SW 1271 (cell line): ENCODE results near the gene NFYC.
"Not testable (repeated sequence)": the region's sequence is repeated elsewhere in the genome, so short reads cannot be mapped to it uniquely, and the experiment has no call there.

ENCODE experiments used
- DNase-seq, 2 experiments: peaks; one replicate each; lab custom pipeline; 2025; lab: John Stamatoyannopoulos, UW

NFYC gene

DNA sequence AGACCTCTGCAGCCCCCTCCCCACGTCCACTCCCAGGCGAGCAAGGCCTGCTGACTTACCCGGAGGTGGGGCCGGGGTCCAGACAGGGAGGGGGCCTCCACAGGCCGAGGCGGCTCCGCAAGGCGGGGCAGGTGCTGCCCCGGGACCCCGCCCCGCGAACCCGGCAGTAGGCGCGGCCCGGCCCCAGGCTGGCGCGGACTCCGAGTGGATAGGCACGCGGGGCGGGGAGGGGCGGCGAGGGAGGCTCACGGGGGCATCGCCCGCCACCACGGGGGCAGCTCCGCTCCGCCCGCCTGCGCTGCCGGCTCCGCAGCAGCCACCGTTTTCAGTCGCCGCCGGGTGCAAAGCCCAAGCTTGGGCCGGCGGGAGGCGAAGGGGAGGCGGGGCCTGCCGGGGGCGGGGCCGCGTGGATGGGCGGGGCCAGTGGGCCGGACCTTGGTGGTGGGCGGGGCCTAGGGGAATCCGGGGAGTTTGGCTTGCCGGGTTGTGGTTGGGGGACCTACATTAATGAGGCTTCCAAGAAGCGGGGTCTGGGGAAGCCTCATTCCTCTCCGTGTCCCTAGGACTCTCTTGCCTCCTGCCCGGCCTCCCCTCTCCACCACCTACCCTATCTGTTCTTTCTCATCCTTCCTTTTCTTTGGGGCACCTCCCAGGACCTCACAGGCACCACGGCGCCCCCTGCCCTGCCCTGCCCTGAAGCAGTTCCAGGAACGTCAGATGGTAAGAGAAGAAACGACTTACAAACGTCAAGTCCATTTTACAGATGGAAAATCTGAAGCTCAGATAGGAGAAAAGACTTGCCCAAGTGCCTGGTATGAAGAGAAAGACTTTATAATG is 26.0 kb upstream of the NFYC start, which contains the start of gene RIMS3:
Gene RIMS3 (minus strand): TSS at position 348 of the 837 bp plus-strand sequence. CDS start 23,757 bp downstream, outside the sequence.
- peak in 1 of 2 experiments; percentile 35 for DNase-seq

DNA sequence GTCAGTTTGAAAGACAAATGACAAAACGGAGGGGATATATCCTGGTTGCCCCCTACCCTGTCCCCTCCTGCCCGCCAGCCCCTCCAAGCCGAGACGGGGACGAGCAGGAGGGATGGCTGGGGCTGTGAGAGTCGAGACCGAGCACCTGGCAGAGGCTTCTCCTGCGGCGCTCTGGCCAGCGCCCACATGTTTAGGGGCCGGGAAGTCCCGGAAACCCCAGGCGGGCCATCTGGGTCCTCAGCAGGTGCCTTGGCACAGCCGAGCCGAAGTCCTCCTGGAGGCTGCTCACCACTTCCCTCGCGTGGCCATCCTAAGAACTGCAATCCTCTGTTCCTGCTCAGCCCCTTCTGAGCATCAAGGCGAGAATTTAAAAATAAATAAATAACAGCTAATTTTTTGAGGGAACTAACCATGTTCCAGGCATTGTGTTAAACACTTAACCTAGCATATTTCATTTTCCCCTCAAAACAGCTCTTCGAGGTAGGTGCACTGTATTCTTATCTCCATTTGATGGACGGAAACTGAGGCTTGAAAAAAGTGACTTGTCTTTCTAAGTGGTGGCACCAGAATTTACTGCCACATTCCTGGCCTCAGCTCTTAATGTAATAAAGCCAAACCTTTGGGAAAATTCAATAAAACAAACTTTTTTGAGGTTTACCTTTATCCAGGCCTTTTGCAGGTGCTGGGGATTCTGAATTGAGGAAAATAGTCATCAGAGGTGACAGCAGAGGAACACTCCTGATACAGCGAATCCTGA is 22.6 kb upstream of the NFYC start:
- DNase-seq = peak in 1 of 2 experiments; percentile 48

DNA sequence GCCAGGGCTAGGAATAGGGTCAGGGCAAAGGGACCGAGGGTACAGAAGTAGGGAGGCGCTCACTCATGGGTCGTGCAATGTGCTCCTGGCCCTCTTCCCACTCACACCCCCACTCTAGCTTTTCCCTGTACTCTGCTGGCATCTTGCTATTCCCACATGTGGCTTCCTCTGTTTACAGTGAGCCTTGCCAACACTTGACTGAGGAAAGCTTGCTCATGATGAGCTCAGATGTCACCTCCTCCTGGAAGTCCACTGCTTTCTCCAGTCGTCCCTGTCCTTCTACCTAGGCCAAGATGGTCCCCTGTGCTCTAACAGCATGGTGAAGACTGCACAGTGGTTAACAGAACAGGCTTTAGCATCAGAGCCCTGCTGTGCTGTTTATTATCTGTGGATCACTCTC is 18.1 kb upstream of the NFYC start:
- DNase-seq = no peak

DNA sequence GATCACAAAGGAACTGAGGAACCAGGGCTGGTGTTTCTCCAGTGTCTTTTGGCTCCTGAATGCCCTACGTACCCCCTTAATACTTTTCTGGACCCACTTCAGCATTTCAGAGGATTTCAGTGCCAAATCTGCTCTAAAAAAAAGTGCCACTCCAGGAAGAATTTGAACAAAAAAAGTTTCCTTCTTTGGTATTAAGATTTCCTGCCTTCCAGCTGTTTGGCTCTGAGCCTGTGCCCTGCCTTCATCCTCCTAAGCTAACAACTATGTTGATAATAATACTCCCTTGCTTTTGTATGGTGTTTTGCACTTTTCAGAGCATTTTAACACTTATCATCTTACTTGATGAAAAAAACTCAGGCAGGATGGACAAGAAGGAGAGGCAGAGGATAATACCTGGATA is 15.0 kb upstream of the NFYC start:
- no peak for DNase-seq

DNA sequence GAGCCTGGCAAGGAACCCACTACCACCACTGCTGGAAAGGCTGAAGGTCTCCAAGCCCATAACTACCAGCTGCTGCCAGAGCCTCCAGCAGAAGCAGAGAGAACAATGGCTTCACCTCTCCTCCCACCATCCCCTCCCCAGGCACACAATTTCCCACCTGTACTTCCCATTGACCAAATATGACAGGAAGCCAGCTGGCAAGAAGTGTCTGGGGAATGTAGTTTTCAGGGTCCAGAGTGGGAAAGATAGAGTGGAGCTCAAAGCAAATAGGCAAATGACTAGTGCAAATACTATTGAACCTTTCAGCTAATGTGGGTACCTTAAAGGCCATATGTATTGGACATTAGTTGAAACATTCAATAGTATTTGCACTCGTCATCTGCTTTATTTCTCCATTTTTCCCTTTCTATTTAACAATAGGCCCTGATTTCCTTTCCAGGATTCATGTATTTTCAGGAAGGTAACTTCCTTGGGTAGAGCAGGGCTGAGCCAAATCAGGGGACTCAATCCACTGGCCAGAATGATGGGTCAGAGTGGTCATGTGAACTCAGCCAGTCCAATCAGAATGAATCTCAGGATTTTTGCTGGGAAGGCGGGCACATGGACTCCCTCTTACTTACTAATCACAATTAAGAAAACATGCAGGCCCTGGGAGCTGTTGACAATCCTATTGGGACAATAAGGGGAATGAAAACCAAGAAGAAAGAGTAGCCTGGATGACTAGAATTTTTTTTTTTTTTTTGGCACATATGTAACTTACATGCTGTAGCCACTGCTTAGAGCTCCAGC is 12.1 kb upstream of the NFYC start:
- no peak for DNase-seq

DNA sequence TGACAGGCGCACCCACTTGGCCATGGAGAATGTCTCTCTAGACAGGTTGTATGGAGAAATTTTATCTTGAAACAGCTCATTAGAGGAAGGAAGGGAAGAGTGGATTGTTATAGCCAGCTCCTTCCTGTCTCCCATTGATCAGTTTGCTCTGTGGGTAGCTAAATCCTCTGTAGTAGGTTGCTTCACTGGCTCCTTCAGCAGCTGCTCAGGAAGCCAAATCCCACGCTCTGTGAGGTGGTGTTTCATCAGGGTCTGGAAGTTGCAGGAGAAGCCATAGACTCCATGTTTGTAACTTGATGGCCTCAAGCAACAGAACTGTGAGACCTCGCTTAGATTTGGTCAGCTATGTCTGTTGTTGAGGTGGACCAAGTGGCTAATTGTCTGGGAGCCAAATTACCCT is 6.8 kb upstream of the NFYC start:
- no peak for DNase-seq

DNA sequence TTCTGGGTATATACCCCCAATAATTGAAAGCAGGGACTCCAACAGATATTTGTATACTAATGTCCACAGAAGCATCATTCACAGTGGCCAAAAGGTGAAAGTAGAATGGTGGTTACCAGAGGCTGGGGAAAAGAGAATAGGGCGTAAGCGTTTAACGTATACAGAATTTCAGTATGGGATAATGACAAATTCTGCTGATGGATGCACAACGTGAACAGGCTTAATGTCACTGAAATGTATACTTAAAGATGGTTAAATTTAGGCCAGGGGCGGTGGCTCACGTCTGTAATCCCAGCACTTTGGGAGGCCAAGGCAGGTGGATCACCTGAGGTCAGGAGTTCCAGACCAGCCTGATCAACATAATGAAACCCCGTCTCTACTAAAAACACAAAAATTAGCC is 4.4 kb upstream of the NFYC start:
- DNase-seq = no peak

DNA sequence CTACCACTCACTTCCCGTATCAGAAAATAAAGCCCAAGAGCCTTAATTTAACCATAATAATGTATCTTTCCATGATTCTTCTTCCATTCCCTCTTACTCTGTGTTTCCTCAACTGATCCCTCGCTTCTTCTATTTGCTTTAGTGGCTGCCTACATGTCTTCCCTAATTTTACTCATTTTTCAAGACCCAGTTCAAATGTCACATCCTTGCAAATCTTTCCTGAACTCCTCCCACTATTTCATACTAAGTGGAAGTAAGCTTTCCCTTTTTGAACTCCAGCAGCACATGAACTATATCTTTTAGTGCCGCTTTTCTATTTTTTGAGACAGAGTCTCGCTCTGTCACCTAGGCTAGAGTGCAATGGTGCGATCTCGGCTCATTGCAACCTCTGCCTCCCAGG is 3.8 kb upstream of the NFYC start:
- DNase-seq = no peak

DNA sequence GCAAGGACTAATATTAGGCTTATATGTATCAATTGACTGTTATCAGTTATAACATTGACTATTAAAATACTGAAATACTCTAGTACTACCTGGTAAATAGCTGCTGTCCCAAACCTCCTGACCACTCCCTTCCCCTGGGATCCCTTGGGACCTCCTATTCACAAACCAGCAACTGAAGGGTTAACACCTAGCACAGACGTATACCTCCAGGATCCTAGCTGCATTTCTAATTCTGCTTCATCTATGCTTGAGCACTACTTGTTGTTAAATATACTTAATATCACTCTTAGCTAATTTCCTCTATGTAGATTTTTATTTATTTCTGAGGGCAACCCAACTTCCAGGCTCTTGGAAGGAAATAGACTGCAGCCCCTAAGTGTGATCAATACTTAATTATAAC is 1.8 kb upstream of the NFYC start:
- no peak for DNase-seq

DNA sequence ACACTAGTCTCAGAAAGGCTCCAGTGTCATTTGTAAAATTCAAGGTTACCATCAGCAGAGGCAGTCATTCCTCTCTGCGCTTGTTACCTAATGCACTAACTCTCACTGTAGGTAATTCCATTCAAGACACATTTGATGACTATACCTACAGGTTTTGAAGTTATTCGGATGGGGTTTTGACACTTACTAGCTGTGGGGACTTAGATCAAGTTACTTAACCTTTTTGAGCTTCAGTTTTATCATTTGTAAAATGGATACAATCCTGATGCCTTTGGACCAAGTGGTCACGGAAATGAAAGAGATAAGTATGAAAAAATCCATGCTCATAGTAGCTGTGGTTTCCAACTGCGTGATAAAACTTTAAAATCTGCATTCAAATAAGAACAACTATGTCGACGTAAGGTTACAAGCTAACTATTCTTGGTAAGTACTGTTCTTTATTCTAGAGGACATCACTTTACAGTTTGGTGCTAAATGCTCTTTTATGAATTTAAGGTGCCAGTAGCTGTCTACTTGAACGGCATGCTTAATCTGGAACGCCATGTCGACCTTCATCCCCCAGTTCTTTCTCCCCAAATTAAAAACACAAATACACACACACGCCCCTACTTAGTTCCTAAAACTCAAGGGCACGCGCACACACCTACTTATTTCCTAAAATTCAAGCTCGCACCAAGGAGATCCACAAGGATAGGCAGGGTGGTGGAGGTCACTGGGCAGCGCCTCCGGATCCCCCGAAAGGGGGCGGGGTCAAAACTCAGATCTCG is 550 bp upstream of the NFYC start:
- DNase-seq = peak in 1 of 2 experiments; percentile 23

DNA sequence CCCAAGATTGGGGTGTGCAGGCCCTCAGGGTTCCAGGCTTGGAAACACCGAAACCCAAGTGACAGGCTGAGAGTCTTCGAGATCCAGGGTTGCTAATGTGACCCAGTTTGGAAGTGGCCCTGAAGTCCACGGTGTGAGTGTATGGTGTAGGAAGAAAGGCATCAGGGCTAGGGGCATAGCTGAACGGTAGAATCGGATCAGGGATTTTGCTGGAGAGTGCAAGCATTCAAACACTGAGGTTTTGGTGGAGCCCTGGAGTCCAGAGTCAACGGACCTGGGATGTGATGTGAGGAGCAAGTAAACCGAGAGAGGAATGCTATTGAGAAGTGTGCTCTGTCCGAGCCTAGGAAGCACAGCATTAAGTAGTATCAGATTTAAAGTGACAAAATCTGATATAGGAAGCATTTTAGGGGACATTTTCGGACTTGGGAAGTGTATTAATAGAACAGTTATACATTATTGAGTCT is 958 bp downstream of the NFYC start:
- DNase-seq = peak in 1 of 2 experiments; percentile 53

DNA sequence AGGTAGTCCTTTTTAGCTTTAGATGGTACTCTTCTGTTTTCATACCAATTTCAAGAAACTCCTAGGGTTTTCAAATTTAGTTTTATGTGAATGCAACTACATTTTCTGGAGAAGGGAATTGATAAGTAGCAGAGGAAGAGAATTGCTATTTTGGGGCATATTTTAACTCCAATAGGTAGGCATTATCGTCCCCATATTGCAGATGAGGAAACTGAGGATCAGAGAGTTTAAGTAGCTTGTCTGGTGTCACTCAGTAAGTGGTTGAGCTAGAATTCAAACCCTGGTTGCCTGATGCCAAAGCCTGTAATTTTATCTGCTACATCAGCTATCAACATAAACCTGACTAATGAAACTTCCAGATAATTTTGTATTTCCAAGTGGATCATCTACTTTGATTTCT is 1.9 kb downstream of the NFYC start:
- no peak for DNase-seq

DNA sequence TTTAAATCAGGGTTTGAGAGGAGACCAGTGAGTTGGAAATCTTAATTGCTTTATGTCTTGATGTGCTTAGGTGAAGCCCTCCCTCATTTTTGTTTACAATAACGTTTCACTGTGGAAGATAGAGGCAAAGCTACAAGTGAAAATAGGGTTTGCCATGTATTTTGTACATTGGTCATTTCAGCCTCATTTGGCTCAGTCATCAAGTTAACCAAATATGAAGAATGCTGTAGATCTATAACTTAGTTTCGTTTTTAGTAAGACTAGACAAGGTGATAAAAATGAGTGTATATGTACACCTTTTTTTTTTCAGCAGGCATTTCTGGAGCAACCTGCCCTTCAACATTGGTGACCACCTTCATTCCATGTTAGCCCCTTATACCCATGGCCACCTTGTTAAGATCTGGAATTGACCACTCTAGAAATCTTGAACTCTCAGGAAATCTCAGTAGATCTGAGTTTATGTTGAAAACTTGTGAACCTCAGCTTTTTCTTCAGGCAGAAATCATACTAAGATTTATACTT is 2.9 kb downstream of the NFYC start:
- no peak for DNase-seq

DNA sequence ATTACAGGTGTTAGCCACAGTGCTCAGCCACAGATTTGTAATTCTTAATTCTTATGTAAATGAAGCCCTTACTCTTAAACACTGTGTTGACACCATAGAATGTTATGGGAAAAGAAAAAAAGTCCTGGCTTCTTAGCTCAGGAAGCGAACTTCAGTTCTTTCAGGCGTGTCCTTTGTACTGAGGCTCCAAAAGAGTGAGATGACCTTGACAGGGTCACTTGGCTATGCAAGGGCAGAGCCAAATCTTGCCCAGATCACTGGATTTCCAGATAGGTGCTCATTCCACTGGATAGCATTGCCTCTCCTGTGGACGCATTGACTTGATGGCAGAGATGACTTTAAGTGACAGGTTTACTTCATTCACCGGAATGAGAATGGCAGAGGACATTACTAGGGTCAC is 4.8 kb downstream of the NFYC start:
- no peak for DNase-seq

DNA sequence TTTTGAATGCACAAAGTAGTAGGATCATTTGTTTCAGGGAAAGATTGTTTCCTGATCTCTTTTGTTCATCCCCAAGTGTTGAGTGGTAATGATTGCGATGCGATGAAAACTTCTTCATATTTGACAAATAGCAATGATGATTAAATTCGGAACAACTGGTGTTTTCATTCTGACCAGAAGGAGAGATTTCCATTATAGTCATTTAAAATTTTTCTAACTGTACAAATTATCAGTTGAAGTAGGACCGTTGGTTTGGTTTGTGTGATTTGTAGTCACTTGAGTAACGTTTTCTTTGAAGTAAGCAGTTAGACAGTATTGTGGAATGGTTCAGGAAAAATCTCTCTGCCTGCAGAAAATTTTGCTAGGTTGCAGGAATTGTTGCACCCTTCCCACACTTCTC is 5.9 kb downstream of the NFYC start:
- no peak for DNase-seq

DNA sequence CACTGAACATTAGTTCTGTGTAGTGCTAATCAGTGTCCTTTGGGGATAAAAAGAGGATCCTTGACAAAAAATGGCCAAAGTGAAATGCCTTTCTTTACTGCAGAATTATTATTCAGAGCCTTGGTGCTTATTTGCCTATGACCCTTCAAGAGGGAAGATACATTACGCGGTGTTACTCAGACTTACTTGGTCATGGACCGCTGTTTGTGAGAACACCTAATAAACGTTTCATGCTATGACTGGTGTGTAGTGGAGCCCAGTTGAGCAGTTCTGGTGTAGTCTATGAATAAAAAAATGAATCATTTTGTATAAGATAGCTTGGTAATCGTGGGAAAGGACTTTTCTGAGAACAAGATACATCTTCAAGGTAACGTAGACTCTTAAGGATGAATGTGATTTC is 8.3 kb downstream of the NFYC start:
- no peak for DNase-seq

DNA sequence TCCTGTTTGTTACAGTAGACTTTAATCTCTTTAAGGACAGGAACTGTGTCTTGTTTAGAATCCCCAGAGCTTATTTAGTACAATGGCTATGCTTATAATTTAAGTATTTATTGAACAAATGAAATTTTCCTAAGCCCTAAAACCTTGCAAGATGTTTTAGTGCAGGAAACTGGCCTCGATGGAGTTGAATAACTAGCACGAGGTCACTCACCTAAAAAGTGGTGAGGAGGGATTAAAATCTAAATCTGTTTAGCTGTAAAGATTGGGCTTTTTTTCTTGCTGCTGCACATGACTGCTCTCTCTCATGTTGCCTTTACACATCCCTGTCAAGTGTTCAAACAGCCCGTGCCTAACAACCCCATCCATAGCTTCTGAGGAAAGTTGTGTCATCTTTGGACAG is 10.2 kb downstream of the NFYC start:
- DNase-seq = no peak

DNA sequence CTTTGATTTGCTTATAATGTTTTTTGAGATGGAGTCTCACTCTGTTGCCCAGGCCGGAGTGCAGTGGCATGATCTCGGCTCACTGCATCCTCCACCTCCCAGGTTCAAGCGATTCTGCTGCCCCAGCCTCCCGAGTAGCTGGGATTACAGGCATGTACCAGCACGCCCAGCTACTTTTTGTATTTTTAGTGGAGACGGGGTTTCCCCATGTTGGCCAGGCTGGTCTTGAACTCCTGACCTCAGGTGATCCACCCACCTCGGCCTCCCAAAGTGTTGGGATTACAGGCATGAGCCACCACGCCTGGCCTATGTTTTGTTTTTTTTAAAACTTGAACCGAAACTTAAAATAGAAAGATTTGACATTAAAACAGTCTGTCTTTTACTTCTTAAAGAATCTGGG is 11.3 kb downstream of the NFYC start:
- DNase-seq = not testable (repeated sequence)

DNA sequence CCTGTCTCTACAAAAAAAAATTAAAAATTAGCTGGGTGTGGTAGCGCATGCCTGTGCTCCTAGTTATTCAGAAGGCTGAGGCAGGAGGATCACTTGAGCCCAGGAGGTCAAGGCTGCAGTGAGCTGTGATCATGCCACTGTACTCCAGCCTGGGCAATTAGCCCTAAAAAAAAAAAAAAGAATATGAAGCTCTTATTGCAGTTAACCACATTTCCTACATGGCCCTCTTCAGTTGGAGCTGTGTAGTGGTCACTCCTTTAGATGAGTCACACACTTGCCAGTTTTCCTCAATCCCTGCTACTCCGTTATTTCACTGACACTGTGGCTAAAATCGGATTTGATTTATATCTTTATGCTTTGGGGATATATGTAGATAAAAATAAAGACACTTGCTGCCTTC is 11.8 kb downstream of the NFYC start:
- peak in 1 of 2 experiments; percentile 55 for DNase-seq

DNA sequence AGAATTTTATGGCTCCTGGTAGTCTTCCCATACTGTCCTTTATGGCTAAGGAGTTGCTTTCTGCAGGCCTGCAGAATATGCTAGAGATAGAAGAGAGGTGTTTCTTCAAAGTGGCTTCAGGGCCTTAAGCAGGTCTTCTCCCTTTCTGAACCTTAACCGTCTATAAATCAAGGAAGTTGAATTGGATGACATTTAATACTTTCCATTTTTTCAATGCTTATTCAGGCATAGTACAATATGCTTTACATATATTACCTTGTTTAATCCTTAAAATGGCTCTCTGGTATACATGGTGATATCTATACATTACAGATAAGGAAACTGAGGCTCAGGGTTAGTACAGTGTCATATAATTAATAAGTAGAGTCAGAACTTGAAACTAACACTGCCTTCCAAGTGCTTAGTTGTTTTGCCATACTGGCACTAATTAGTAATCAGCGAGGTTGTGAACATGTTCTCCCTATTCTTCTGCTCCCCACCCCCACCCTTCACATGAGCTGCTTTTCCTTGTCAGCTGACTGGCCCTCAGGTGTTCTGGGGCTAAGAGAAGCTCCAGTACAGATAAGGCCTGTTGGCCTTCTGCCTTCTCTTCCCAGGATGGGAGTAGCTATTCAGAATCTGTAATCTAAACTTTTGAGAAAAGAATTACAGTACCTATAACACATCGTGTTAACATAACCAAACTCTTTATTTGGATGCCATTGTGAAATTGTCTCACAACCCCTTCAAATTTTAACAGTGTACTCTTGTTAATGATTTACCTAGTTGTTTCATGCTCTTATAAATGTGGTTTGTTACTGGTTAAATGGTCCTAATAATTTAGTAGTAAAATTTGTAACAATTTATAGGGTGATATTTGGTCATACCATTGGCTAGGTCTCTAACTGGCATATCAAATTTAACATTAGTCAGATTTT is 13.6 kb downstream of the NFYC start:
- DNase-seq = no peak
